ENCODE results near the gene ANKRD34C.

GRCh38 chr15:79282371-79283251 lies at the start of gene ANKRD34C:
- TF ChIP-seq CTCF (optimal IDR thresholded peaks at IDR 0.05 in 1 of 3, IDR thresholded peaks at IDR 0.05 in 1 of 3, conservative IDR thresholded peaks at IDR 0.05 in 1 of 3; ENCODE audit: extremely low read depth in 1 of 3, insufficient read depth in 2 of 3, low read length in 3 of 3) = no peak
- TF ChIP-seq EZH2 (IDR thresholded peaks at IDR 0.05; ENCODE audit: low read length) = peak; percentile 81
